NCI-H1694 (cell line): ENCODE data around the gene VAV2.

Experiments used
- DNase-seq: peaks from one replicate; lab custom pipeline; 2025; lab: John Stamatoyannopoulos, UW

The VAV2 gene

DNA sequence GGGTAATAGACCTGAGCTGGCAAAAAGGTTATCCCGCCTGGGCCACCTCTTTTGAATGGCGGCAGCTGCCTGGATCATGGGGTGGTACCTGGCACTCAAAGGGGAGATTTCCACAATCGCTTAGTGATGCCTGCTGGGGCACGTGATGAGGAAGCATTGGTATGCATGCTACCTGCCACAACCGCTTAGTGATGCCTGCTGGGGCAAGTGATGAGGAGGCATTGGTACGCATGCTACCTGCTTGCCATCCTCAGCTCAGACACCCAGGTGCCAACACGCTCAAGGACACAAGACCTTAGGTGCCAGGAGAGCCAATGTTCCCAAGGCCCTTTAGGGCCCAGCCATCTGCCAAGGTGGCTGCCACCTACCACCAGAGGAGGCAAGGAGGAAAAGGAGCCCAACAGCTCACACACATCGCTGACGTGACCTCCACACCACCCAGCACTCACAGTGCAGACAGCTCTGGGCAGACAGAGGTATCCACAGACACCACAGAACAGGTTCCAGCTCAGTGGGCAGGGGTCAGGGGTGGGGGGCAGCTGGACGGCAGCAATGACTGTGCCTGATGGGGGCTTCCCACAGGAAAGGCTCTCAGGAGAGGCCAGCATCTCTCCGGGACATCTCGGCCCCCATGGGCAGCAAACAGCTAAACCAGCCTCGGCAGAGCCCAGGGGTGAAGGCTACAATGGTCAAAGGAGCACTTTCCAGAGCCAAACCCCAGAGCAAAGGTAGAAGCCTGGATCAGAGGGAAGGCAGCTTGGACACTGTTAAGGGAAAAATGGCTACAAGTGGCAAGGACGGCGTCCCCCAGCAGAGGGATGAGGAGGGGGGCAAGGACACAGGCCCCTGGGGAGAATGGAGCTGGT, 210.9 kb downstream of the VAV2 start:
- DNase-seq = no peak

DNA sequence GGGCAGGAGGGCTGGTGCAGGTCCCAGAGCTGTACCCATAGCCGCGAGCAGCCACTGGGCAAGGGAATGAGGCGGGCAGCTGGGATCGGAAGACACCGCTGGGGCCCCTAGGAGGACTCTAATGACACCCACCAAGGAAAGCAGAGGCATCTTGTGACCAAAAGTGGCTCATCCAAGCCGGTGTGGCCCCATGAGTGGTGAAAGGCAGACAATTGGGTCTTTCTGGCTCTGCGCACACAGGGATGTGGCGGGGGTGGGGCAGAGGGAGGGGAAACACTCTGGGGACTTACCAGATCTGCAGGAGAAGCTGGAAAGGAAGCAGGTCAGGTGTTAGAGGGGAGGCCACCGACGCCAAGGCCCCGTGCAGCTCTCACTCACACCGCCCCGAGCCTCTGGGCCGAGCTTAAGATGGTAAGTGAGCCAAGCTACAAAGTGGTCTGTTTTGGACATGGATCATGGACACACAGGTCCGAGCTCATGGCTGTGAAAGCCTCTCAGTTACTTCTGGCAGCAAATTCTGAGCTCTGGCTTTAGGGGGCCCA, 211.6 kb downstream of the VAV2 start:
- no peak for DNase-seq

DNA sequence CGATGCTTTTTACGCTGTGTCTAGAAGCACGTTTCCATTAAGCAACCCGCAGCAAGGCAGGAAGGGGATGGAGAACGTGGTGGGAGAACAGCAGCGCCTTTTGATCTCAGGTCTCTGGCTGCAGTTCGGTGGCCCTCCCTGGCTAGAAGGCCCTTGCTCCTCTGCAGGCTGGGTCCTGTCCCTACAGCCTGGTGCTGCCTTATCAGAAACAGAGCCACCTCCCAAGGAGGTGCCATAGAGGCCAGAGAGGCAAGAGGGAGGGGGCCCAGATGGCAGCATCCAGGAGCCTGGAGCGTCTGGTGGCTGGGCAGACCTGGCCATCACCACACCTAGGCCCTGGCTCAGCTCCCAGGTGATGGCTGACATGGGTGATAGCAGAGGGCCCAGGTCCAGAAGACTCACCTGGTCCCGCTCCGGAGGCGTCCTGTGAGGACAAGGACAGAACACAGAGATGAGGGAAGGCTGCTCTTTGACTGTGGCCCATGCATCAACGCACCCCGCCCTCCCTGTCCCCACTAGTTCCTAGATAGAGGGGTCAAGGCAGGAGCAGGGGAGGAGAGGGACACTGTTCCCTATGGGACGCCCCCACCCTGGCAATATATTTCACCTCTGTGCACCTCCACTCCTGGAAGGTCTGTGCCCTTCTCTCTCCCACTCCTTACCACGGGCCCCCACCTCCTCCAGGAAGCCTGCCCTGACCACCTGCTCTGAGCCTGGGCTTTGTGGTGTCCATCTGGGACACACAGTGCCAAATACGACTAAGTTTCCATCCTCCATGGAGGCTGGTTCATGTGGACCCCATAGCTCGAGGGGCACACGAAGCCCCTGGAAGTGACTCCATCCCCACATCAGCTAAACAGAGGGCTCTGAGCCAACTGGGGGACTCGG, 212.4 kb downstream of the VAV2 start:
- no peak for DNase-seq

DNA sequence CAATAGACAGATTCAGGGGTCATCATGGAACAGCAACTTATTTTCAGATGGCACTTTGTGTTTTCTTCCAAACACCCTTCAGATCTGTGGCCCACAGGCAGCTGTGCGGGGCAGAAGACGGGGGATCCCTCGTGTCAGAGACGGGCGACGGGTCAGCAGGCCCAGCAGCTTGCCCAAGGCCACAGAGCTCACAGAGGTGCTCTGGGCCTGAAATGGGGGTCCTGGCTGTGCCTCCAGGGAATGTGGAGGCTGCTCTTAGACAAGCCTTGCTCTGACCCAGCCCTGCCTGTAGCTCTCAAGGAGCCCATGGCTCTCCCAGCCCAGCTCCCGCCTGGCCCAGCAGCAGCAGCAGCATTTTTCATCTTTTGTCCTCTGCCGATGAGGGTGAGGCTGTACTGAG, 213.0 kb downstream of the VAV2 start:
- DNase-seq = no peak

DNA sequence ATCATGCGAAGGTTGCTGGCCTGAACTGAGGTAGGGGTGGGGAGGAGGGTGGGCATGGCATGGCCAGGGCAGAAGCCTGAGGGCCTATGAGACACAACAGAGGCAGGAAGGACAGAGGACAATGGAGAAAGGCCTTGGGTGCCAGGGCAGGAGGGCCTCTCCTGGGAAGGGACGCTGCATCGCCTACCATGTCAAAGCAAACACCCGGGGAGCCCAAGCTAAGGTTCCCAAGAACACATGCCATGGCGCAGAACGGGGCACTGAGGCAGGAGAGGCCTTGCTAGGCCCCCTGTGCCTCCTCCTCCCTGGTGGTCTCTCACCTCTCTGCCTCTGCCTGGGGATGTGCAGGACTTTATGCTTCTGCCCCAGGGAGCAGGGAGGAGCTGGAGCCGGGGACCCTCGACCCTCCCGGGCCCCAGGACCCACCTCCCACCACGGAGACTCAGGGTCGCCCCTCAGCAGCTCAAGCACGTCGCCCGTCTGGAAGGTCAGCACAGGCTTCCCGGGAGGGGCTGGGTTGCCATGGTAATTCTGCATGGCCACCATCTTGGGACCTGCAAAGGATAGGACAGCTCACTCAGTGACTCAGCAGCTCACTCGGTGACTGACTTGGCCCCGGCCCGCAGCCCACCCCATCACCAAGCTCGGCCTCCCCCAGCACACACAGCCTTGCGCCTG, 213.6 kb downstream of the VAV2 start:
- no peak for DNase-seq

DNA sequence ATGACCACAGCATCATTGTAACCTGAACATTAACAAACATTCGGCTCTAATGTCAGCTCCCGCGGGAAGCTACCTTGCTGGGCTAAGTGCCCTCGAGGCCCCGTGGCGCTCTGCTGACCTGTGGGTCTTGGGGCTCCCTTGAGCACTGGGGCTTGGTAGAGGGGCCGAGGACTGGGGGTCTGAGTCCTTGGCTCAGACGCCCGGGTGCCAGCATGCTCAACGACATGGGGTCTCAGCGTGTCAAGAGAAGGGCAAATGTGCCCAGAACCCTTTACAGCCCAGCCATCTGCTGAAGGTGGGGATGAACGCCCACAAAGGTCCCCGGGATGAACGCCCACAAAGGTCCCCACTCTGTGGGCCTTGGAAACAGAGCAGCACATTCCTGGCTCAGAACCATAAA, 214.3 kb downstream of the VAV2 start:
- DNase-seq = no peak

DNA sequence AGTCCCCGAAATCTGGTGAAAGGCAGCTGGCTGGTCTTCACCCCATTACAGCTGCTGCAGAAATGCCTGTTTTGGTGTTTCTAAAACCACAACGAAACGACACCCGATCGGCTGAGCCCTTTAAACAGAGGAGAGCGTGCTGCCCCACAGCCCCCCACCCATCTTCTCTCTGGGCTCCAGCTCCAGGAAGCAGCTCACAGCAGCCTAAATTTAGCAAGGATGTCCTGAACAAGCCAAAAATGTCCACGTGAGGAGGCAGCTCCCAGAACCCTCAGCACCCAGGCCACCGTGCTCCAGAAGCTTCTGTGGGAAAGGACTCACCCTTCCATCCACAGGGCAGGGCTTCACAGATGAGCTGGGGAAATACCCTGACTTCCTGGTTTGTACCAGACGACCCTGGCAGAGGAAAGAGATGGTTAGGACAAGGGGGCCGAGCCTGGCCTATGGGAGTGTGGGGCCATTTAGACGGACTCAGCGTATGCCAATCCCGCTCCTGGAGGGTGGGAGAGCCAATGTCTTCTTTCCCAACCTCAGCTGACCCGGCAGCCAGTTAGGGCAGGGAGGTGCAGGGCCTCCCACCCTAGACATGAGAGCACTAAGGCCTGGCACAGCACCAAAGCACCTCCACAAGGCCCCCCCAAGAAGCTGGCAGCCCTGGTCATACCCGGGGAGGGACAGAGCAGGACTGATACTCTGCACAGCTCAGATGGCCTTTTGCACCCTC, 214.9 kb downstream of the VAV2 start:
- DNase-seq = no peak

DNA sequence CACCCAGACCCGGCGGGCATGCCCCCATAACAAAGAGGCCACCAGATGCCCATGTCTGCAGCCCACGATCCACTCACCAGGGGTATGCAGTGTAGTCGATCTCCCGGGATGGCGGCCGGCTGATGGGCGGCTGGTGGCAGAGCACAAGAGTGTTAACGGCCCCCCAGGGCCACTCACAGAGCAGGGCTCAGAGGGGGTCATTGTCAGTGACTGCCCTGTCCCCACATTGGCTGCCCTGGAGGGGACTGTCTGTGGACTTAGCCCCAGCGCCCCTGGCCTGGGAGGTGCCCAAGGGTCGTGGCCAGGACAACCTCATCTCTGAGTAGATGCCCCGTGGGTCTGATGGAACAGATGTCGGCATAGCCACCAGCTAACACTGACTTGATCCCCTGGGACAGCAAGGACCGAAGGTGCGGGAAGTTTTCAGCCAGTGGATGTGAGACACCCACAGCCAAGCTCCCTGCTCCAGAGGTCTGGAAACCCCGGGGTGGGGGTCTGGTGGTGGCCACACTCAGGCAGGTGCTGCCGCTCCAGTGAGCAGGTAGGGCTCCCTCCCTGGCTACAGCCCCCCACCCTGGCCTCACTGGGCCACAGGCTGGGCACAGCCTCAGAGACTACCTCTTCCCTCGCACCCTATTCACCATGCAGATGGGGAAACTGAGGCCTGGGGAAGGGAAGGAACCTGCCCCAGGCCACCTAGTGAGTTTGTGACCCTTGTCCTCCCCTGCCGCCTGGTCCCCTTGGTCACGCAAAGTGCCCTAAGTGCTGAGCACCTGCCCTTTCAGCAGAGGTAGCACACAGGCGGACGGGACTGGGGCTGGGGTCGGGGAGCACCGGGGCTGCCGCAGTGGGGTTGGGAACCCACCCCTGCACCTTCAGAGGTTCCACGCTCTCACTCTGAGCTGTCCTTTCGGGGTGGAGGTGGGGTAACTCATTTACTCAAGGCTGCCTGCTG, 215.9 kb downstream of the VAV2 start:
- DNase-seq = no peak

DNA sequence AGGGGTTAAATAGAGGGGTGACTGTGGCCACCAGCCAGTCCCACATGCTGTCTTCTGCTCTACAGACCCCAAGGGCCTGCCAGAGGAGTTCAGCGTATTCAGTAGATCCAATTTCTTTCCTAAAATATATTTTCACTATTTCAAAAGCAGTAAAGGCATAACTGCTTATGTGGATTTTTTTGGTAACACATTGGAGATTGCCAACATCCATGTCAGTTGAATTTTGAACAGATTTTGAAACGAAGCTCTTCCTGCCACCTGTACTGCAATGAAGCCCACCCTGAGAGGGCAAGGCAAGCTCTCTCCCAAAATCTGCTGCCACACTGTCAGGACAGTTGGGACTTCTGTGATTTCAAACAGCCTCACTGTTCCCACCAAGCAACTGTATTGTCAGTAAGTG, 216.8 kb downstream of the VAV2 start:
- no peak for DNase-seq

DNA sequence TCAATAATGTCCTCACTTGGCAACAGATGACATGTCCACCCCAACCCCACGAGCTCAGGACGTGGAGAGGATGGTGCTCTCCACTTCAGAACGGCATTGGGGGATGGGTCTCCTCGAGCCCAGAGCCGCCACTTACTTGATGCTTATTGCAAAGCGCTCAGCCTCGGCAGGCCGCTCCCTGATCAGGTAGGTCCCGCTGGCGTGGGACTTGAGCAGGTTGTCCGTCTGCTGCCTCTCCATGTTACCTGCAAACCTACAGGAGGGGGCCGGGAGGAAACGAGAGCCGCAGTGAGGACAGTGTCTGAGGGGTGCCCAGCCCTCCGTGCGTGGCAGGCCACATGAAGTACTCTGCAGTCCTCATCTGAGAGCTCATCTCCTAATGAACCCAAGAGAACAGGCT, 217.3 kb downstream of the VAV2 start:
- no peak for DNase-seq

DNA sequence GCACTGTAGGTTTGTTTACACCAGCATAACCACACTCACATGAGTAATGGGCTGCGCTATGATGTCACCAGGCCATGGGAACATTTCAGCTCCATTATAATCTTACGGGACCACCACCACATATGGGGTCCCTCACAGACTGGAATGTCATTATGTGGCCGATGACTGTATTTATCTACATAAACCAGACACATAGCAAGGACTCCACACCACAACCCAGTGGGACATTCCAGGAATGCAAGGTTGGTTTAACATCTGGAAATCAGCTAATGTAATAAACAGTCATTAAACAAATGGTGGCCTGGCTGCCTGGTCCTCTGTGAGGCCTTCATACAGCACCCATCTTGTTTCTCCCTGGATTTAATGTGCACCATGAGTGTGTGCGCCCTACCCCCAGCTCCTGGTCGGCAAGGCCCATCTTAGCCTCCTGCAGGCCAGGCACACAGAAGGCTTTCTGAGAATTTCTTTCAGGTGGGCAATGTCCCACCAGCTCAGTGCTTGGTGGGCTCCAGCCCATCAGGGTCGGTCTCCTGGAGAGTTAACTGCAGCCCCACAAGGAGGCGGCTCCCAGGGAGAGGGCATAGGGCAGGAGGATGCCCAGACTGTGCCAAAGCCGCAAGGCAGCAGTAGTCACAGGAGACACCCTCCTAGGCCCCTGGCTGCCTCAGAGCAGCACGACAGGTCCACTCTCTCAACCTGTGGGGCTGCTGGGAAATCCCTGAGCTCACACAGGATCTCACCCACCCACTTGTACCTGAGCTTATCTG, 218.1 kb downstream of the VAV2 start:
- DNase-seq = no peak

DNA sequence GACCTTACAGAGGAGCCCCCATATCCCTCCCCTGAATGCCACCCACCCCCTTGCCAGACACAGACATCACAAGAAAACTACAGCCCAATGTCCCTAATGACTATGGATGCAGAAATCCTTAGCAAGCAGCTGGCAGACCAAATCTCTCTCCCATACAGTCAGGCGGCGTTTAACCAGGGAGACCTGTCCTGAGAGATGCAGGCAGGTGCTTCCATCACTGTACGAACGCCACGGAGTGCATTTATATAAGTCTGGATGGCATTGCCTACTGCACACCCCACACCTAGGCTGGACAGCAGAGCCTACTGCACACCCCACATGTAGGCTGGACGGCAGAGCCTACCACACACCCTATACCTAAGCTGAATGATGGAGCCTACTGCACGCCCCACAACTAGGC, 219.5 kb downstream of the VAV2 start:
- no peak for DNase-seq

DNA sequence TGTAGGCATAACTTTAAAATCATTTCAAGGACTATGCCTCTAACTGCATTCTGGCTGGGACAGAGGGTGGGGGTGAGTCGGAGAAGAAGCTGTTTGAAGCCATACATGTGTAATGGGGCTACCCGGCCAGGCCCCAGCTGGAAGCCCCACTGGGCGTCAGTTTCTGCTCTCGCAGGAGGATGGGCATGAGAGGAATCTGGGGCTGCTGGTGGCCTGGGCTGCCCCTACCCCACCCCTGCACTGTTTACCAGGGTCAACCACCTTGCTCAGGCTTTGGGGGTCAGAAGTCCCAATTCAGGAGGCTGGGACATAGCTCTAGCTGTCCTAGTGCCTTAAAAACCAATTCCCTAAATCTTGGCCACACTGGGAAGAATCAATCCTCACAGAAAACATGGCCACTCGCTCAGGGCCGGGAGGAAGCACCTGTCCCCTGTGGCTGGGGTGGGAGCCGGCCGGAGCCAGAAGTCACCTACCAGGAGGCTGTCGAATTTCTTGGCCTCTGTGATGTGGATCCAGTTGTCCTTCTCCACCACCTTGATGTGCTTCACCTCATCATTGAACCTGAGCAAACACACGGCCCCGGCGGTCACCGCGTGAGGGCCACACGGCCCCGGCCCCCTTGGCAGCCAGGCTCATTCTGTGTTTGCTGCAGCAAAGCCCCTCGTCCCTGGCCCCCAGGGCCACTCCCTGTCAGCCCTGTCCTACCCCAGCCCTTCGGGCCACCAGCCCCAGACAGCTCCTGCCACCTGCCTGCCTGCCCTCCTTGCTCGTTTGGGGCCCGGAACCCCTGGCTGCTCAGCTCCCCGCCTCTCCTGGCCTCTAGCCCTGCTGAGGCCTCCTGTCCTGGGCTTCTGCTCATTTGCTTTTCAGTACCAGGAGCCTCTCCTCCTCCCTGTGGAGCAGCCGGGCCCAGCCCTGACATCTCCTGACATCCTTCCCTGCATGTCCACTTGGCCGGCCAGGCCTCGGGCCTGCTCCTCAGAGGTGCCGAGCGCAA, 220.3 kb downstream of the VAV2 start:
- DNase-seq = no peak

DNA sequence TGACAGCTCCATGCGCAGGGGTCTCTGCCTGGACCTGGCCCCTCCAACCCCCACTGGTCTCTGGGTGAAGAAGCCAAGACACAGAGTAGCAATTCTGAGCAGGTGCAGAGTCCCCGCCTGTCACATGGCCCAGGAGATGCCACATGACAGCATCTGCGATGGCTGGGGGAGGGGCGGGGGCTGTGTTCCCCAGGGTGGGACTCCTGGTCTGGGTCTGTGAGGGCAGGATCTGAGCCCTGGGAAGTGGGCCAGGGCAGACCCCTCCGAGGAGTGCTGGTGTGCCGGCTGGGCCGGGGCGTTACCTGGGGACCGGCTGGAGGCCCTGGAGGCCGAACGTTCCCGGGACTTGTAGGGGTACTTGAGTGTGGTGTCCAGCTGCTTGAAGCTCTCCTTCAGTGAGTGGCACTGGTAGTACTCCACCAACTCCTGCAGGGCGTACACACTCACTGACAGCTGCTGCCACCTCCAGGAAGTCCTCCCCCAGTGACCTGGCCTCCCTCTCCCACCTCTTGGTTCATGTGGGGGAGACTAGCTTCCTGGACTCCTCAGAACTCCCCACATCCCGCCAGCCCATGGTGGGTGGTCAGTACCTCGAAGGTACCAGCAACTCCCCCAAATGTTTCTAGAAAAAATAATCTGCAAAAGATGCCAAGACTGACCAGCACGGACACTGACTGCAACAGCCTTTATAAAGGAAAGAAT, 221.9 kb downstream of the VAV2 start:
- no peak for DNase-seq

DNA sequence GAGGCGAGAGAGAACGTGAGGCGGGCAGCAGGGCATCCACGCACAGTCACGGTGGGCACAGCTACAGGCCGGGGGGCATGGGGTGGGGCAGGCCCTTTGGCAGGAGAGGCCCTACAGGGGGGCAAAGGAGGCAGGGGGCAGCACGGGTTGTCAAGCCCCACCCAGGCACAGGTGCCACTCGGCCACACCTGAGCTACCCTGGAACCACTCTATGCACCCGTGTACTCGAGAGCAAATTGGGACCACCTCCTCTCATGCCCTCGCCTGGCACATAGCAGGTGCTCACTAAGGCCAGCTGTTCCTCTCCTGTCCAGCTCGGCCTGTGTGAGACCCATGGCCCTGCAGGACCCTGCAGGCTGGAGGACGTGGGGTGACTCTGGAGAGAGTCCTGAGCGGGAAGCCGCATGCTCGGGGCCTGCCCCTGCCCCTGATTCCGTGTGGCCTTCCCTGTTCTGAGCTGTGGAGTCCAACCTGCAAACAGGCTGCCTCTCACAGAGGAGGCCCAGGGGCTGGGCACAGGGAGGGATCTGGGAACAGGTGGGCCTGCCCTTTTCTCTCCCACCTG, 222.5 kb downstream of the VAV2 start:
- DNase-seq = no peak

DNA sequence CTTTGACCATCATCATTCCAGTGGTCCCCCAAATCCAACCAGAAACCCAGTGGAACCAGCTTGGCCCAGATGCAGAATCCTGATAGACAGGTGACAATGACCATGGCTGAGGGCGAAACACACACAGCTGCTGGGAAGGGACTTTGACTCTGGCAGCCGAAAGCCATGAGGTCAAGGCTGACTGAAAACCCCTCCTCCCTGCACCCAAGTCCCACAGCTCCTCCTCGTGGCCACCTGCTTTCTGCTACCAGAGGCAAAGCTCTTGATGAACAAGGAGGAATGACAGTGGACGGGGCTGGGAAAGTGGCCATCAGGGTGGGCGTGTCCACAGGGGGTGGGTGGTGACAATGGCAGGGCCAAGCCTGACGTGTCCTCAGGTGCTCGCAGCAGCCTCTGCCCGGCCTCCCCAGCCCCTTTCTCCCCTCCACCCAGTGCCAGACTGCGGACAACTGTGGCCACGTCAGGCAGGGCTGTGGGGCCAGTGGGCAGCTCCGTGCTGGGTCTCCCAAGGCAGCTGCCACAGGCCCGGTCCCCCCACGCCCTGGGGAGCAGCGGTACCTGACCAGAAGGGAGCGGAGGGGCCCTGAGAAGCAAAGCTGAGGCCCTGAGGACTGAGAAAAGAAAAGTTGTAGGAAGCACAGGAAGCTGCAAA, 223.1 kb downstream of the VAV2 start:
- peak; percentile 26 for DNase-seq

DNA sequence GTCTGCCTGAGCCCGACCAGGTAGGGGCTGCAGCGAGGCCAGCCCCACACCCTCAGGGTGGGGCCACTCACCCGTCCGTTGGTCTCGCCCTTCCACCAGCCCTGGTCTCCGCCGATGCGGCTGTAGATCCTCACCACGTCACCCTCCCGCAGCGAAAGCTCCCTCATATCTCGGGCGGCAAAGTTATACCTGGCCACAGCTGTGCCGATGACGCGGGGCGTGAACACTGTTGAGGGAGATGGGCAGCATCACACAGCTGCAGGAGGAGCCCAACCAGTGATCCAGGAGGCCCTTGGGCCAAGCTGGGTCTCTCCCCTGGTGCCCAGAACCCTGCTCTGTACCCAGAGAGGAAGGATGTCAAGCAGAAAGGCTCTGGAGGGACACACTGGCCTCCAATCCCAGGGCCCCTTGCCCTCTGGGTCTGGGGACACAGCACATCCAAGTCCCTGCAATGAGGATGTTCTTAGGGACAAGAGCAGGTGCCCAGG, 223.7 kb downstream of the VAV2 start:
- no peak for DNase-seq
